ENCODE data around the gene CUEDC2.

DNA sequence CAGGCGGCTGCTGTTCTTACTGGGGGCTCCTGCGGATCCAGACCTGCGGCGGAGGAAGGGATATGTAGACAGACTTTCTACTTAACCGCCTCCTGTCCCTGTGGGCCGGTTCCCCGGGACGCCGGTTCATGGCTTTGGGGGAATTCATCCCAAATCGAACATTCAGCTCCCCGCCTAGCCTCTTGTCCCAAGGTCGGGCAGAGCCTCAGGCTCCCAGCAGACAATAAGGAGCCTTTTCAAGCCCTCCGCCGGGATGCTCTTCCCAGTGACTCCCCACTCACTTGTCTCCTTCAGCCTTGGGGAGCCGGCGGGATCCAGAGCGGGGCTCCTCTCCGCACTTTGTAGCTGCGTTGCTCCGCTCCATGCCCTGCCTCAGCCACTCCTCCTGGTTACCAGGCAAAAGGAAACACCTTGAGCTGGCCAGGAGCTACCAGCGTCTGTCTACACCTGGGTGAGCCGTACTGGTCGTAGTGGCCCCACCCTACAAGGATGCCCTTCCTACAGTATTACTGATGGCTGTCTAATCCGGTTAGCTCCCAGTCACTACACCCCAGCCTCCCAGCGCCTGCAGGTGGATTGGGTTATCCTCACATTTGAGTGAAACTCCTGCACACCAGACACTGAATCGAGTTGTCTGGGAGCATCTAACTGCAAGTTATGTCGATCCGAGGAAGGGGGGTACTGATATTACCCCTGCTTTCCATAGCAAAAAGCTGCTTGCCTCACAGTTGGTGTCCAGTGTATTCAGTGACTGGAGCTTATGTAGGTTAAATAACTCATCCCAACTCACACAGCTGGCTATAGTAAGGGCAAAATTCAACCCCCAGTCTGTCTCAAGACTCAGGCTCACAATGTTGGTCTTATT, 19.0 kb upstream of the CUEDC2 start, which contains the start of gene C10orf95:
- TF ChIP-seq, protein P1, sequence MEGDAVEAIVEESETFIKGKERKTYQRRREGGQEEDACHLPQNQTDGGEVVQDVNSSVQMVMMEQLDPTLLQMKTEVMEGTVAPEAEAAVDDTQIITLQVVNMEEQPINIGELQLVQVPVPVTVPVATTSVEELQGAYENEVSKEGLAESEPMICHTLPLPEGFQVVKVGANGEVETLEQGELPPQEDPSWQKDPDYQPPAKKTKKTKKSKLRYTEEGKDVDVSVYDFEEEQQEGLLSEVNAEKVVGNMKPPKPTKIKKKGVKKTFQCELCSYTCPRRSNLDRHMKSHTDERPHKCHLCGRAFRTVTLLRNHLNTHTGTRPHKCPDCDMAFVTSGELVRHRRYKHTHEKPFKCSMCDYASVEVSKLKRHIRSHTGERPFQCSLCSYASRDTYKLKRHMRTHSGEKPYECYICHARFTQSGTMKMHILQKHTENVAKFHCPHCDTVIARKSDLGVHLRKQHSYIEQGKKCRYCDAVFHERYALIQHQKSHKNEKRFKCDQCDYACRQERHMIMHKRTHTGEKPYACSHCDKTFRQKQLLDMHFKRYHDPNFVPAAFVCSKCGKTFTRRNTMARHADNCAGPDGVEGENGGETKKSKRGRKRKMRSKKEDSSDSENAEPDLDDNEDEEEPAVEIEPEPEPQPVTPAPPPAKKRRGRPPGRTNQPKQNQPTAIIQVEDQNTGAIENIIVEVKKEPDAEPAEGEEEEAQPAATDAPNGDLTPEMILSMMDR (IDR thresholded peaks at IDR 0.05; ENCODE audit: low read length): no peak
- TF ChIP-seq EZH2 (IDR thresholded peaks at IDR 0.05; ENCODE audit: borderline replicate concordance, low read length): no peak
